CD4-positive, alpha-beta T cell (primary cell): ENCODE results near the gene TRPM4. TPM values are rescaled to one million over a fixed set of nuclear protein-coding genes. Genes with fewer than 3 reads are reported as not detected.
A peak's percentile ranks its signal among the peaks of the same experiment; 100 is the strongest.
"Not testable (repeated sequence)": the region's sequence is repeated elsewhere in the genome, so short reads cannot be mapped to it uniquely, and the experiment has no call there.

ENCODE experiments used
- ATAC-seq: fragments of 200-7000 bp; cut with Tn5 transposase; one replicate; pipeline ENCODE4 v1.10.0; 2022; ENCODE audit warnings: mild to moderate bottlenecking; ENCODE audit not compliant: poor library complexity
- CTCF ChIA-PET: fragments of 350-600 bp; sonication (Branson Sonifier 250); formaldehyde crosslinking; loops from one replicate; lab custom pipeline; 2021; ENCODE audit warnings: antibody characterized with exemption, inconsistent platforms; lab: Charles Lee
- POLR2A ChIA-PET: fragments of 350-600 bp; sonication (Branson Sonifier 250); formaldehyde crosslinking; loops from one replicate; lab custom pipeline; 2021; ENCODE audit warnings: antibody characterized with exemption, inconsistent platforms; lab: Charles Lee
- DNase-seq, 14 experiments: peaks; one replicate each; pipeline ENCODE4 v3.0.0-alpha.2; 2013 to 2020; ENCODE audit warnings: mixed read lengths in 2 of 14
- H3K27ac ChIP-seq, 2 donors: one replicate each; pipeline versions ENCODE4 v1.5.1 to v1.7.0; 2013; ENCODE audit warnings: low read length in 2 of 2, low read depth in 1 of 2, mild to moderate bottlenecking in 1 of 2
- H3K27me3 ChIP-seq, 2 experiments: 1 replicate in 1 of 2; 2 replicates in 1 of 2; pipeline versions ENCODE4 v1.6.1 to v1.7.0; 2013; ENCODE audit warnings: low read length in 2 of 2, control low read depth in 1 of 2, mild to moderate bottlenecking in 1 of 2, moderate library complexity in 1 of 2; ENCODE audit not compliant: insufficient read depth in 2 of 2, control insufficient read depth in 1 of 2
- H3K36me3 ChIP-seq: one replicate; pipeline ENCODE4 v1.6.1; 2013; ENCODE audit warnings: low read length, control low read depth; ENCODE audit not compliant: insufficient read depth
- H3K4me1 ChIP-seq: one replicate; pipeline ENCODE4 v1.6.1; 2013; ENCODE audit warnings: low read length, control low read depth; ENCODE audit not compliant: insufficient read depth
- H3K4me3 ChIP-seq: one replicate; pipeline ENCODE4 v1.5.1; 2013; ENCODE audit warnings: mild to moderate bottlenecking, low read length, moderate library complexity
- H3K9me3 ChIP-seq, 2 experiments: 1 replicate in 1 of 2; 2 replicates in 1 of 2; pipeline versions ENCODE4 v1.6.1 to v1.7.0; 2013; ENCODE audit warnings: low read length in 2 of 2, mild to moderate bottlenecking in 2 of 2, control low read depth in 1 of 2, moderate library complexity in 1 of 2; ENCODE audit not compliant: control insufficient read depth in 1 of 2, insufficient read depth in 1 of 2
- H3K27ac Mint-ChIP-seq: one replicate; pipeline ENCODE4 v1.8.0; 2020; ENCODE audit warnings: mixed read lengths
- H3K27me3 Mint-ChIP-seq: one replicate; pipeline ENCODE4 v1.8.0; 2021; ENCODE audit warnings: mixed read lengths
- H3K36me3 Mint-ChIP-seq: one replicate; pipeline ENCODE4 v1.8.0; 2021; ENCODE audit warnings: low read depth, mixed read lengths
- H3K4me1 Mint-ChIP-seq: one replicate; pipeline ENCODE4 v1.8.0; 2021; ENCODE audit warnings: low read depth, mixed read lengths
- H3K4me3 Mint-ChIP-seq: one replicate; pipeline ENCODE4 v1.8.0; 2020; ENCODE audit warnings: mild to moderate bottlenecking, mixed read lengths
- H3K9me3 Mint-ChIP-seq: one replicate; pipeline ENCODE4 v1.8.0; 2020; ENCODE audit warnings: mixed read lengths
- CTCF ChIP-seq: fragments of 200-600 bp; IDR thresholded peaks from one replicate; pipeline ENCODE4 v1.8.0; 2022; ENCODE audit warnings: antibody characterized with exemption, mild to moderate bottlenecking
- intact Hi-C, 2 experiments: fragments of 100-400 bp; cut with DNase I in 1 of 2; cut with micrococcal nuclease in 1 of 2; formaldehyde crosslinking; loops; one replicate each; pipeline versions ENCODE4 v1.15.1 to v1.9.0; 2023 to 2025; cut with DNase I, micrococcal nuclease
- total RNA-seq, 174 experiments: library from RNA in 2 of 174; stranded (reverse) in 2 of 174; gene quantifications; one replicate each; pipeline ENCODE4 v1.2.3 and lab custom pipeline; 2021 to 2026

Gene TRPM4
- total RNA-seq, 2 experiments from 2014 or later: not detected

GRCh38 chr19:49205114-49205513 lies 47.5 kb downstream of the TRPM4 start:
- ChIA-PET POLR2A (no interaction called here), CTCF (no interaction called here)
- peak in 2 of 14 experiments; percentile 36 to 42 for DNase-seq
- TF ChIP-seq CTCF: no peak
- Histone ChIP-seq H3K9me3 (no peaks in the 10 kb centered on the region), H3K4me1 (no peaks in the 10 kb centered on the region), H3K27ac (no peak overlapping the region), H3K36me3 (no peaks in the 10 kb centered on the region), H3K4me3 (no peak overlapping the region), H3K27me3 (no peaks in the 10 kb centered on the region)
- no peak overlapping the region for H3K4me3 Mint-ChIP-seq
- no peaks in the 10 kb centered on the region for H3K9me3 Mint-ChIP-seq
- no peak for ATAC-seq
- H3K4me1 Mint-ChIP-seq: peaks cover 3% of the 10 kb centered on the region
- H3K27me3 Mint-ChIP-seq: peaks cover 15% of the 10 kb centered on the region
- intact Hi-C loops: no loop called here
- H3K27ac Mint-ChIP-seq: no peak overlapping the region
- no peaks in the 10 kb centered on the region for H3K36me3 Mint-ChIP-seq

- H3K27me3 ChIP-seq, POLR2A ChIA-PET, H3K27ac Mint-ChIP-seq: not testable (repeated sequence)
Observed at GRCh38 chr19:49209502-49209901, 51.9 kb downstream of the TRPM4 start.

GRCh38 chr19:49210108-49210900 lies 52.7 kb downstream of the TRPM4 start:
- POLR2A ChIA-PET: no interaction called here
- H3K36me3 Mint-ChIP-seq: no peaks in the 10 kb centered on the region

More at GRCh38 chr19:49209502-49209901, 51.9 kb downstream of the TRPM4 start:
- H3K36me3 Mint-ChIP-seq, DNase-seq, H3K27ac ChIP-seq, ATAC-seq, intact Hi-C loops, H3K9me3 ChIP-seq, H3K4me3 ChIP-seq, H3K36me3 ChIP-seq, H3K4me3 Mint-ChIP-seq, H3K4me1 Mint-ChIP-seq, H3K9me3 Mint-ChIP-seq: not testable (repeated sequence)
- H3K27me3 Mint-ChIP-seq: peaks cover 20% of the 10 kb centered on the region
- CTCF ChIA-PET: interaction anchor here (0.6 to 2.4 kb wide), 4 partner anchors 11 to 525 kb away, joined by 3 to 8 read pairs (median 3); no protein-coding TSS in a partner anchor
- peaks cover 11% of the 10 kb centered on the region for H3K4me1 ChIP-seq

More at GRCh38 chr19:49210108-49210900, 52.7 kb downstream of the TRPM4 start:
- H3K4me3 Mint-ChIP-seq: no peak overlapping the region
- H3K27me3 ChIP-seq: peaks cover 0 to 3% of the 10 kb centered on the region in 2 experiments
- no peak overlapping the region for H3K4me3 ChIP-seq
- TF ChIP-seq CTCF: no peak
- H3K27ac ChIP-seq: no peak overlapping the region
- H3K9me3 ChIP-seq: peaks cover 0 to 5% of the 10 kb centered on the region in 2 experiments
- CTCF ChIA-PET: interaction anchor here (0.7 to 2.4 kb wide), 2 partner anchors 11 to 65 kb away, joined by 3 to 8 read pairs; no protein-coding TSS in a partner anchor
- no peak overlapping the region for H3K27ac Mint-ChIP-seq
- H3K27me3 Mint-ChIP-seq: peaks cover 20% of the 10 kb centered on the region
- peak in 9 of 14 experiments; percentile 17 to 66 (median 36) for DNase-seq
- intact Hi-C loops: no loop called here
- no peaks in the 10 kb centered on the region for H3K36me3 ChIP-seq
- H3K9me3 Mint-ChIP-seq: no peaks in the 10 kb centered on the region
- ATAC-seq: peak; percentile 91
- H3K4me1 ChIP-seq: peaks cover 11% of the 10 kb centered on the region
- peaks cover 8% of the 10 kb centered on the region for H3K4me1 Mint-ChIP-seq
